K562 (cell line): ENCODE measurements around the gene KARS1. TPM values are rescaled to one million over a fixed set of nuclear protein-coding genes. Genes with fewer than 3 reads are reported as not detected.

Source experiments
- ATAC-seq: fragments of 200-7000 bp; cut with Tn5 transposase; 3 replicates; pipeline ENCODE4 v1.9.1; 2020; ENCODE audit warnings: moderate library complexity
- Bru-seq: library from RNA; stranded (reverse); fragments of 400-500 nt; gene quantifications from one replicate; lab custom pipeline; 2021; lab: Mats Ljungman, UMichigan
- BruChase-seq, 2 experiments: library from RNA; stranded (reverse); fragments of 400-500 nt; gene quantifications; one replicate each; lab custom pipeline; 2021; lab: Mats Ljungman, UMichigan
- BruUV-seq: library from RNA; stranded (reverse); fragments of 400-500 nt; replicated peaks from 2 replicates; lab custom pipeline; 2021; lab: Mats Ljungman, UMichigan
- CTCF ChIA-PET: fragments of 300-600 bp; formaldehyde crosslinking; extraction: SDS; loops from one replicate; lab custom pipeline; 2021; ENCODE audit warnings: low intra/inter-chr PET ratio; lab: Yijun Ruan, JAX
- POLR2A ChIA-PET: fragments of 300-600, 350-650 bp; sonication (Branson Sonifier 250); formaldehyde crosslinking; extraction: SDS; loops from one replicate; lab custom pipeline; 2021; ENCODE audit warnings: antibody characterized with exemption, inconsistent platforms; lab: Yijun Ruan, JAX
- DNase-seq, 4 experiments: peaks; one replicate each; pipeline versions ENCODE4 v3.0.0 to v3.0.0-alpha.2; 2011 to 2018; ENCODE audit warnings: low spot score in 3 of 4, mixed read lengths in 3 of 4; ENCODE audit errors: extremely low read depth in 1 of 4
- FAIRE-seq: peaks from 2 replicates; lab custom pipeline; 2011; peaks lifted over from hg19 to GRCh38; lab: Jason Lieb, UNC
- H2AFZ ChIP-seq: 2 replicates; pipeline ENCODE4 v1.6.0; 2011; ENCODE audit warnings: low read depth, low read length, control low read depth, inconsistent platforms
- H3K27ac ChIP-seq: fragments of 200-600 bp; 3 replicates; pipeline ENCODE4 v1.8.0; 2011; ENCODE audit warnings: low read depth, mild to moderate bottlenecking, control low read depth, inconsistent platforms, low read length, moderate library complexity, mixed read lengths; ENCODE audit errors: extremely low read depth
- H3K27me3 ChIP-seq, 2 experiments: fragments of 300-600 bp in 1 of 2; 2 replicates in 1 of 2; 3 replicates in 1 of 2; pipeline versions ENCODE4 v1.6.0 to v1.8.0; 2011; ENCODE audit warnings: inconsistent platforms in 2 of 2, low read length in 2 of 2, mild to moderate bottlenecking in 1 of 2, mixed read lengths in 1 of 2, moderate library complexity in 1 of 2; ENCODE audit not compliant: control insufficient read depth in 2 of 2, insufficient read depth in 2 of 2
- H3K36me3 ChIP-seq: fragments of 300-600 bp; 3 replicates; pipeline ENCODE4 v1.8.0; 2011; ENCODE audit warnings: mild to moderate bottlenecking, low read length, inconsistent platforms; ENCODE audit not compliant: control insufficient read depth, insufficient read depth
- H3K4me1 ChIP-seq, 2 experiments: fragments of 200-600 bp in 1 of 2; replicated peaks in 1 of 2; 2 replicates in 1 of 2; 3 replicates in 1 of 2; pipeline versions ENCODE4 v1.5.1 to v1.8.0; 2011; ENCODE audit warnings: inconsistent platforms in 2 of 2, low read length in 2 of 2, mild to moderate bottlenecking in 1 of 2, mixed read lengths in 1 of 2, moderate library complexity in 1 of 2; ENCODE audit not compliant: control insufficient read depth in 2 of 2, insufficient read depth in 2 of 2
- H3K4me2 ChIP-seq: 2 replicates; pipeline ENCODE4 v1.6.1; 2011; ENCODE audit warnings: low read length, control low read depth, inconsistent platforms, mixed read lengths; ENCODE audit not compliant: insufficient read depth
- H3K4me3 ChIP-seq: fragments of 200-600 bp; sonication (generic), shearing (Covaris generic); 2 replicates; pipeline ENCODE4 v1.5.1; 2016; ENCODE audit warnings: control low read depth, inconsistent platforms
- H3K79me2 ChIP-seq: fragments of 200-600 bp; 3 replicates; pipeline ENCODE4 v1.8.0; 2011; ENCODE audit warnings: low read length, inconsistent platforms; ENCODE audit not compliant: control insufficient read depth, insufficient read depth
- H3K9ac ChIP-seq, 2 experiments: 2 replicates each; pipeline versions ENCODE4 v1.6.0 to v1.6.1; 2011; ENCODE audit warnings: low read depth in 2 of 2, low read length in 2 of 2, control low read depth in 1 of 2, inconsistent platforms in 1 of 2, mild to moderate bottlenecking in 1 of 2, mixed read lengths in 1 of 2; ENCODE audit not compliant: insufficient read depth in 1 of 2
- H3K9me1 ChIP-seq: one replicate; pipeline ENCODE4 v1.6.0; 2011; ENCODE audit warnings: inconsistent platforms, mild to moderate bottlenecking, low read length, moderate library complexity; ENCODE audit not compliant: control insufficient read depth, insufficient read depth
- H3K9me3 ChIP-seq: replicated peaks from 2 replicates; pipeline ENCODE4 v1.5.1; 2011; ENCODE audit warnings: low read depth, low read length, inconsistent platforms; ENCODE audit not compliant: control insufficient read depth, insufficient read depth
- H4K20me1 ChIP-seq: replicated peaks from 2 replicates; pipeline ENCODE4 v1.6.1; 2011; ENCODE audit warnings: low read length, inconsistent platforms, mixed read lengths; ENCODE audit not compliant: control insufficient read depth, insufficient read depth
- ATF1 ChIP-seq, 2 experiments: fragments of 450-650 bp in 1 of 2; IDR thresholded peaks; 2 replicates each; pipeline ENCODE4 v1.6.1; 2016; ENCODE audit warnings: missing compliant biosample characterization in 1 of 2, missing genetic modification characterization in 1 of 2
- STAT5A ChIP-seq: IDR thresholded peaks from 2 replicates; pipeline ENCODE4 v1.6.1; 2012; ENCODE audit warnings: low read length, inconsistent platforms, borderline replicate concordance
- TEAD2 ChIP-seq: fragments of 450-650 bp; IDR thresholded peaks from 2 replicates; pipeline ENCODE4 v1.6.1; 2016; ENCODE audit warnings: missing genetic modification characterization, control low read depth, missing compliant biosample characterization
- ZNF165 ChIP-seq: fragments of 250-450 bp; sonication (Bioruptor Pico); IDR thresholded peaks from 2 replicates; pipeline ENCODE4 v1.4.0; 2020; ENCODE audit warnings: borderline replicate concordance
- WGBS: fragments of 100-300 bp; shearing (Covaris generic); methylation state at CpG from one replicate; pipeline ENCODE4 v1.1.6; 2016; ENCODE audit warnings: low coverage, mixed read lengths; ENCODE audit not compliant: insufficient coverage; ENCODE audit errors: missing lambda C conversion rate; 5-methylcytosine and 5-hydroxymethylcytosine counted together
- in situ Hi-C: fragments of 300-500 bp; cut with MboI; formaldehyde crosslinking; loops from 4 replicates; pipeline ENCODE4 v1.15.0; 2018; ENCODE audit warnings: inconsistent platforms, mixed read lengths
- intact Hi-C: fragments of 100-400 bp; cut with micrococcal nuclease; formaldehyde crosslinking; loops from 2 replicates; pipeline ENCODE4 v1.14.2; 2022
- long read RNA-seq, 3 experiments: library from polyadenylated mRNA in 2 of 3; library from RNA in 1 of 3; unstranded in 2 of 3; stranded (forward) in 1 of 3; transcript quantifications; one replicate each; pipeline ENCODE4 v2.0.0, GENCODE V29; 2019 to 2022
- polyA minus RNA-seq, 3 experiments: library from RNA; depleted of rRNA, polyadenylated mRNA; stranded (reverse); fragments of >200 nt; gene quantifications; 2 replicates each; pipeline ENCODE4 v1.2.3, GENCODE V29; 2011
- polyA plus RNA-seq, 8 experiments: library from polyadenylated mRNA; depleted of rRNA in 4 of 8; stranded (reverse) in 5 of 8; unstranded in 3 of 8; fragments of >200 nt; fragmentation: Nextera tagmentation in 2 of 8; fragmentation: Illumina TruSeq in 1 of 8; extraction: Ambion mirVana in 2 of 8; extraction: Trizol in 1 of 8; gene quantifications; 2 replicates each; pipeline versions ENCODE4 v1.2.1 to v1.2.3, GENCODE V29; 2011 to 2014; ENCODE audit warnings: inconsistent platforms in 1 of 8, missing spikeins in 1 of 8
- total RNA-seq, 7 experiments: library from RNA; depleted of rRNA in 6 of 7; stranded (reverse); fragments of >200 nt in 6 of 7; fragmentation: Illumina TruSeq in 2 of 7; extraction: Trizol in 2 of 7; gene quantifications; 2 replicates each; pipeline versions ENCODE4 v1.2.1 to v1.2.3, GENCODE V29; 2011 to 2021; ENCODE audit warnings: low replicate concordance in 1 of 7
- TF ChIP-seq, protein P1 (sequence below): sonication (generic); formaldehyde crosslinking; IDR thresholded peaks from 2 replicates; pipeline ENCODE4 v1.8.0; 2023; ENCODE audit warnings: missing genetic modification reagents, mild to moderate bottlenecking, borderline replicate concordance
- TF ChIP-seq, protein P2 (sequence below): fragments of 250-450 bp; sonication (Bioruptor Pico); IDR thresholded peaks from 2 replicates; pipeline ENCODE4 v1.4.0; 2020; ENCODE audit warnings: mild to moderate bottlenecking, moderate library complexity

KARS1 gene
- total RNA-seq (2011; cell fraction: chromatin; rRNA removed; ENCODE audit: low replicate concordance) = 141 and 145 TPM in 2 replicates
- 80.8 and 96.6 TPM in 2 replicates for total RNA-seq (2011; cell fraction: nucleolus; rRNA removed)
- 125 and 137 TPM in 2 replicates for total RNA-seq (2011; cell fraction: nucleoplasm; rRNA removed)
- total RNA-seq (2014; rRNA removed) = 254 and 273 TPM in 2 replicates
- 308 and 329 TPM in 2 replicates for total RNA-seq (2014; rRNA removed; fragmentation: Illumina TruSeq; extraction: Trizol)
- 289 and 304 TPM in 2 replicates for total RNA-seq (2015; rRNA removed; fragmentation: Illumina TruSeq; extraction: Trizol)
- total RNA-seq (2021) = 257 and 269 TPM in 2 replicates
- polyA plus RNA-seq (2011; rRNA removed) = 248 and 313 TPM in 2 replicates
- polyA plus RNA-seq (2011; cell fraction: cytosol; rRNA removed) = 136 and 187 TPM in 2 replicates
- 84.7 and 123 TPM in 2 replicates for polyA plus RNA-seq (2011; cell fraction: nucleus; rRNA removed)
- 169 and 222 TPM in 2 replicates for polyA plus RNA-seq (2012)
- polyA plus RNA-seq (2014; fragmentation: Illumina TruSeq; extraction: Trizol) = 351 and 386 TPM in 2 replicates
- 100 to 1,000 TPM; 223 to 313 TPM for polyA plus RNA-seq (2014; fragmentation: Nextera tagmentation; extraction: Ambion mirVana)
- polyA plus RNA-seq (2014; rRNA removed) = 257 and 275 TPM in 2 replicates
- 305 and 312 TPM in 2 replicates for polyA minus RNA-seq (2011; rRNA and poly(A)+ RNA removed)
- polyA minus RNA-seq (2011; cell fraction: cytosol; rRNA and poly(A)+ RNA removed) = 93.1 and 121 TPM in 2 replicates
- 41.6 and 70.1 TPM in 2 replicates for polyA minus RNA-seq (2011; cell fraction: nucleus; rRNA and poly(A)+ RNA removed)
- percentile 94 among the genes with signal in this experiment for Bru-seq, nascent RNA
- BruChase-seq, experiment 1, labeled RNA remaining after a 2-hour chase = percentile 90 among the genes with signal in this experiment
- percentile 89 among the genes with signal in this experiment for BruChase-seq, experiment 2, labeled RNA remaining after a 6-hour chase
- long read RNA-seq, experiment 1, transcript KARS-202 (15 exons, 2,421 nt) = minor isoform, 110 of 635 reads
- long read RNA-seq, experiment 1, transcript KARS-201 (14 exons, 2,005 nt) = major isoform, 327 of 635 reads
- long read RNA-seq, experiment 1, partial matches to known transcripts = 78 of 635 reads
- long read RNA-seq, experiment 1, other reads (novel, unspliced or antisense) = 113 of 635 reads
- long read RNA-seq, experiment 2, transcript KARS-211 (2 exons, 589 nt) = minor isoform, 8 of 456 reads
- long read RNA-seq, experiment 2, transcript KARS-201 (14 exons, 2,005 nt) = major isoform, 207 of 456 reads
- long read RNA-seq, experiment 2, transcript KARS-202 (15 exons, 2,421 nt) = minor isoform, 54 of 456 reads
- long read RNA-seq, experiment 2, partial matches to known transcripts = 136 of 456 reads
- long read RNA-seq, experiment 2, other reads (novel, unspliced or antisense) = 49 of 456 reads
- long read RNA-seq, experiment 3, transcript KARS-201 (14 exons, 2,005 nt) = major isoform, 197 of 324 reads
- long read RNA-seq, experiment 3, transcript KARS-202 (15 exons, 2,421 nt) = minor isoform, 59 of 324 reads
- long read RNA-seq, experiment 3, partial matches to known transcripts = 35 of 324 reads
- long read RNA-seq, experiment 3, other reads (novel, unspliced or antisense) = 32 of 324 reads

DNA sequence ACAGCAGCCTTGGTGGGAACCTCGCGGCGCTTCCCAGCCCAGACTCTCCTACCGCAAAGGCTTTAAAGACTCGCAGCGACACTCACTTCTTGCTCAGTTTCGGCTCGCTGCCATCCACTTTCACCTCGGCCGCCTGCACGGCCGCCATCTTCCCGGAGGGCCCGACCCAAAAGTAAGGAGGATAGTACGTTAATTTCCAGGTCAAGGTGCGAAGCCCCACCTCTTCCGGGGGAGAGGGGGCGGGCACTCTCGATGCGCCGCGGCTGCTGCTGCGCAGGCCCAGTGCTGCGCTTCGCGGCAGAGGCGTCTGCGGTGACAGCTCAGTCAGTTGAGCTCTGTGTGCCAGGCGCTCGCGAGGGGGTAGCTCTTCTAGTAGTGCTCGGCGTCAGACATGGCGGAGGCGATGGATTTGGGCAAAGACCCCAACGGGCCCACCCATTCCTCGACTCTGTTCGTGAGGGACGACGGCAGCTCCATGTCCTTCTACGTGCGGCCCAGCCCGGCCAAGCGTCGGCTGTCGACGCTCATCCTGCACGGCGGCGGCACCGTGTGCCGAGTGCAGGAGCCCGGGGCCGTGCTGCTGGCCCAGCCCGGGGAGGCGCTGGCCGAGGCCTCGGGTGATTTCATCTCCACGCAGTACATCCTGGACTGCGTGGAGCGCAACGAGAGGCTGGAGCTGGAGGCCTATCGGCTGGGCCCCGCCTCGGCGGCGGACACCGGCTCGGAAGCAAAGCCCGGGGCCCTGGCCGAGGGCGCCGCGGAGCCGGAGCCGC is at the start of gene KARS1, which contains the start of gene TERF2IP:
TSS of gene KARS1 (minus strand) at position 174 of the 773 bp plus-strand sequence. CDS start at position 148, 26 bp downstream.
TSS of gene TERF2IP (plus strand) at position 282 of the 773 bp plus-strand sequence. CDS start at position 392, 110 bp downstream.
- ATAC-seq (peak; percentile 93), FAIRE-seq (peak; percentile 93), DNase-seq (peak; percentile 91 to 96 (median 94))
- Histone ChIP-seq H3K36me3 (peaks cover 38% of the 10 kb centered on the region), H3K9ac (peak within 1 kb of the TSS; percentile 94 to 97), H3K79me2 (peaks cover 99% of the 10 kb centered on the region), H3K27me3 (no peaks in the 10 kb centered on the region), H3K9me1 (peaks cover 7% of the 10 kb centered on the region), H3K27ac (peak within 1 kb of the TSS; percentile 93), H3K4me3 (peak within 1 kb of the TSS; percentile 96), H3K4me1 (peaks cover 15 to 24% of the 10 kb centered on the region in 2 experiments; a peak in 4 of 5 replicates), H3K9me3 (no peaks in the 10 kb centered on the region), H4K20me1 (peaks cover 14% of the 10 kb centered on the region), H3K4me2 (peak within 1 kb of the TSS; percentile 91), H2AFZ (peak within 1 kb of the TSS; percentile 91)
- in situ Hi-C loops = loop anchor here (25.0 kb wide), 1 partner anchor 1540 kb away; the partner anchor contains the start of genes MON1B and SYCE1L
- BruUV-seq = no TSS peak
- ChIA-PET POLR2A (interaction anchor here (0.6 to 8.7 kb wide), 16 partner anchors 10 to 386 kb away, joined by 3 to 43 read pairs (median 4); partner anchors contain the start of gene ADAT1), CTCF (interaction anchor here (1.1 kb wide), 1 partner anchor 27 kb away, joined by 3 read pairs; no protein-coding TSS in a partner anchor)
- intact Hi-C loops = loop anchor here (2.0 to 5.0 kb wide), 2 partner anchors 23 to 115 kb away; no protein-coding TSS in a partner anchor
- WGBS = 0% methylated on average over 64 of the region's 76 CpGs
- TF ChIP-seq, protein P1, sequence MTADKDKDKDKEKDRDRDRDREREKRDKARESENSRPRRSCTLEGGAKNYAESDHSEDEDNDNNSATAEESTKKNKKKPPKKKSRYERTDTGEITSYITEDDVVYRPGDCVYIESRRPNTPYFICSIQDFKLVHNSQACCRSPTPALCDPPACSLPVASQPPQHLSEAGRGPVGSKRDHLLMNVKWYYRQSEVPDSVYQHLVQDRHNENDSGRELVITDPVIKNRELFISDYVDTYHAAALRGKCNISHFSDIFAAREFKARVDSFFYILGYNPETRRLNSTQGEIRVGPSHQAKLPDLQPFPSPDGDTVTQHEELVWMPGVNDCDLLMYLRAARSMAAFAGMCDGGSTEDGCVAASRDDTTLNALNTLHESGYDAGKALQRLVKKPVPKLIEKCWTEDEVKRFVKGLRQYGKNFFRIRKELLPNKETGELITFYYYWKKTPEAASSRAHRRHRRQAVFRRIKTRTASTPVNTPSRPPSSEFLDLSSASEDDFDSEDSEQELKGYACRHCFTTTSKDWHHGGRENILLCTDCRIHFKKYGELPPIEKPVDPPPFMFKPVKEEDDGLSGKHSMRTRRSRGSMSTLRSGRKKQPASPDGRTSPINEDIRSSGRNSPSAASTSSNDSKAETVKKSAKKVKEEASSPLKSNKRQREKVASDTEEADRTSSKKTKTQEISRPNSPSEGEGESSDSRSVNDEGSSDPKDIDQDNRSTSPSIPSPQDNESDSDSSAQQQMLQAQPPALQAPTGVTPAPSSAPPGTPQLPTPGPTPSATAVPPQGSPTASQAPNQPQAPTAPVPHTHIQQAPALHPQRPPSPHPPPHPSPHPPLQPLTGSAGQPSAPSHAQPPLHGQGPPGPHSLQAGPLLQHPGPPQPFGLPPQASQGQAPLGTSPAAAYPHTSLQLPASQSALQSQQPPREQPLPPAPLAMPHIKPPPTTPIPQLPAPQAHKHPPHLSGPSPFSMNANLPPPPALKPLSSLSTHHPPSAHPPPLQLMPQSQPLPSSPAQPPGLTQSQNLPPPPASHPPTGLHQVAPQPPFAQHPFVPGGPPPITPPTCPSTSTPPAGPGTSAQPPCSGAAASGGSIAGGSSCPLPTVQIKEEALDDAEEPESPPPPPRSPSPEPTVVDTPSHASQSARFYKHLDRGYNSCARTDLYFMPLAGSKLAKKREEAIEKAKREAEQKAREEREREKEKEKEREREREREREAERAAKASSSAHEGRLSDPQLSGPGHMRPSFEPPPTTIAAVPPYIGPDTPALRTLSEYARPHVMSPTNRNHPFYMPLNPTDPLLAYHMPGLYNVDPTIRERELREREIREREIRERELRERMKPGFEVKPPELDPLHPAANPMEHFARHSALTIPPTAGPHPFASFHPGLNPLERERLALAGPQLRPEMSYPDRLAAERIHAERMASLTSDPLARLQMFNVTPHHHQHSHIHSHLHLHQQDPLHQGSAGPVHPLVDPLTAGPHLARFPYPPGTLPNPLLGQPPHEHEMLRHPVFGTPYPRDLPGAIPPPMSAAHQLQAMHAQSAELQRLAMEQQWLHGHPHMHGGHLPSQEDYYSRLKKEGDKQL (CRISPR knock-in tag) = no peak
- TF ChIP-seq, protein P2, sequence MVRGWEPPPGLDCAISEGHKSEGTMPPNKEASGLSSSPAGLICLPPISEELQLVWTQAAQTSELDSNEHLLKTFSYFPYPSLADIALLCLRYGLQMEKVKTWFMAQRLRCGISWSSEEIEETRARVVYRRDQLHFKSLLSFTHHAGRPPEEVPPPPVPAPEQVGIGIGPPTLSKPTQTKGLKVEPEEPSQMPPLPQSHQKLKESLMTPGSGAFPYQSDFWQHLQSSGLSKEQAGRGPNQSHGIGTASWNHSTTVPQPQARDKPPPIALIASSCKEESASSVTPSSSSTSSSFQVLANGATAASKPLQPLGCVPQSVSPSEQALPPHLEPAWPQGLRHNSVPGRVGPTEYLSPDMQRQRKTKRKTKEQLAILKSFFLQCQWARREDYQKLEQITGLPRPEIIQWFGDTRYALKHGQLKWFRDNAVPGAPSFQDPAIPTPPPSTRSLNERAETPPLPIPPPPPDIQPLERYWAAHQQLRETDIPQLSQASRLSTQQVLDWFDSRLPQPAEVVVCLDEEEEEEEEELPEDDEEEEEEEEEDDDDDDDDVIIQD (CRISPR knock-in tag) = no peak
- TF ChIP-seq TEAD2 = no peak
- TF ChIP-seq ZNF165 (CRISPR knock-in tag) = no peak
- TF ChIP-seq ATF1 (CRISPR knock-in tag; IDR thresholded peaks at IDR 0.05) = no peak
- TF ChIP-seq ATF1 (tag; IDR thresholded peaks at IDR 0.05) = peak; percentile 57; the same call in 1 of the 2 replicates
- TF ChIP-seq STAT5A = no peak
